GM18505 (cell line): Measurements from ENCODE around the gene FIS1.
"Not testable (repeated sequence)": the region's sequence is repeated elsewhere in the genome, so short reads cannot be mapped to it uniquely, and the experiment has no call there.

ENCODE experiments used
- ATAC-seq: cut with Tn5 transposase; IDR thresholded peaks from one replicate; pipeline ENCODE4 v1.9.1; 2021; ENCODE audit not compliant: unreplicated experiment
- POLR2A ChIP-seq: IDR thresholded peaks from 4 replicates; pipeline ENCODE4 v1.6.1; 2011; ENCODE audit warnings: borderline replicate concordance; ENCODE audit not compliant: insufficient read depth, insufficient read length; ENCODE audit errors: extremely low read depth

The FIS1 gene

DNA sequence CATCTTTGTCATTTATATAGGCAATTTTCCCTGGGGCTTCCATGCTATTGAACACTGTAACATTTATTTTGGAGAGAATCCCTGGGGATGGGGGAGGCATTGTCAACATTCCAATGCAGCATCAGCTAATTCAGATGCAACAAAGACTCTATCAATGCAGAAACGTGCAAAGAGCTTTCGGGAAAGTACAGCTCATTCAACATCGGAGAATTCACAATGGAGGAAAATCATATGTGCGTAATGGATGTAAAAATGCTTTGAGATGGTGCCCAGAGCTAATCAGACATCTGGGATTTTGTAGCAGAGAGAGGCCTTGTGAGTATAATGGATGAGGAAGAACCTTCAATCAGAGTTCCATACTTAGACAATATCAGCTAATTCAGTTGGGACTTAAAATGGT is 28.3 kb upstream of the FIS1 start:
- ATAC-seq, result no peak
- no peak for TF ChIP-seq POLR2A

GRCh38 chr7:101271021-101271420 is 26.1 kb upstream of the FIS1 start:
- no peak for ATAC-seq

GRCh38 chr7:101269664-101270063 is 24.8 kb upstream of the FIS1 start:
- no peak for ATAC-seq
- TF ChIP-seq POLR2A, result no peak

More at GRCh38 chr7:101271021-101271420, 26.1 kb upstream of the FIS1 start:
- TF ChIP-seq POLR2A, result no peak

GRCh38 chr7:101265622-101266516 is 21.0 kb upstream of the FIS1 start:
- ATAC-seq, result no peak
- TF ChIP-seq POLR2A, result no peak

DNA sequence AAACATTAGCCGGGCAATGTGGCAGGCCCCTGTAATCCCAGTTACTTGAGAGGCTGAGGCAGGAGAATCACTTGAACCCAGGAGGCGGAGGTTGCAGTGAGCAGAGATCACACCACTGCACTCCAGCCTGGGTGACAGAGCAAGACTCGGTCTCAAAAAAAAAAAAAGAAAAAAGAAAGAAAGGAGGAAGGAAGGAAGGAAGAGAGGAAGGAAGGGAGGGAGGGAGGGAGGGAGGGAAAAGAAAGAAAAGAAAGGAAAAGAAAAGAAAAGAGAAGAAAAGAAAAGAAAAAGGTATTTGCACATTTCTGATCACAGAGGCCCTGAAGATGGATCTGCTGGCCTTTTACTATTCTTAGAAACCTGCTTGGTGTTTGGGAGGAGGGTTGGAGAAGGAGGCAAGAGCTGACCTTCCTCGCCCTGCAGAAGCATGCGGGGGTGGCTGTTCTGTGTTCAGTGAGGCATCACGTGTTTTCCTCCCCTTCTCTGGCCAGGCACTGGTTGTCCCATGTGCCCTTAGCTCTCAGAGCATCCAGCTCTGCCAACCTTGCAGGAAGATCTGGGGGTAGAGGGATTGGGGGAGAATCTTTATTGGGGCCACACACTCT is 19.3 kb upstream of the FIS1 start:
- ATAC-seq, result not testable (repeated sequence)

- ATAC-seq, result no peak
- no peak for TF ChIP-seq POLR2A
These were observed 13.4 kb upstream of the FIS1 start for GRCh38 chr7:101258243-101258731.

DNA sequence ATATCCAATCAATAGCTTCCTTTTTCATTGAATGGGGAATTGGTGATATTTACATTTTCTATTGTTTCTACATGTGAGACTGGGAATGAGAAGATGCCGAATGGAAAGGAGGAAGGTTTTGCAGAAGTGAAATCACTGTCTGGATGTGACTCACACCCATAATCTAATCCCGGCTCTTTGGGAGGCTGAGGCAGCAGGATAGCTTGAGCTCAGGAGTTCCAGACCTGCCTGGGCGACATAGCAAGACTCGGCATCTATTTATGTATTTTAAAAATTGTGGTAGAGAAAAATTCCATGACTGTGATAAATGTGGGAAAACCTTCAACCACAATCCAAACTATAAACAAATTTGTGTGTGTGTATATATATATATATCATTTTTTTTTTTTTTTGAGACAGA is 10.9 kb upstream of the FIS1 start:
- no peak for TF ChIP-seq POLR2A
- no peak for ATAC-seq

DNA sequence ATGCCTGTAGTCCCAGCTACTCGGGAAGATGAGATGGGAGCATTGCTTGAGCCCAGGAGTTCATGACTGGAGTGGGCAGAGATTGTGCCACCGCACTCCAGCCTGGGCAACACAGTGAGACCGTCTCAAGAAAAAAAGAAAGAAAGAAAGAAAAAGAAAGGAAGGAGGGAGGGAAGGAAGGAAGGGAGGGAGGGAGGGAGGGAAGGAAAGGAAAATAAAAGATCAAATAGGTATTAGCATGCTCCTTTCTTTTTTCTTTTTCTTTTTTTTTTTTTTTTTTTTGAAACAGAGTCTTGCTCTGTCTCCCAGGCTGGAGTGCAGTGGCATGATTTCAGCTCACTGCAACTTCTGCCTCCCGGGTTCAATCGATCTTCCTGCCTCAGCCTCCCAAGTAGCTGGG is 8.3 kb upstream of the FIS1 start:
- ATAC-seq, result not testable (repeated sequence)

- peak; percentile 96 for ATAC-seq
- TF ChIP-seq POLR2A, result peak; percentile 85
These were observed 7.2 kb upstream of the FIS1 start for GRCh38 chr7:101251871-101252659.

DNA sequence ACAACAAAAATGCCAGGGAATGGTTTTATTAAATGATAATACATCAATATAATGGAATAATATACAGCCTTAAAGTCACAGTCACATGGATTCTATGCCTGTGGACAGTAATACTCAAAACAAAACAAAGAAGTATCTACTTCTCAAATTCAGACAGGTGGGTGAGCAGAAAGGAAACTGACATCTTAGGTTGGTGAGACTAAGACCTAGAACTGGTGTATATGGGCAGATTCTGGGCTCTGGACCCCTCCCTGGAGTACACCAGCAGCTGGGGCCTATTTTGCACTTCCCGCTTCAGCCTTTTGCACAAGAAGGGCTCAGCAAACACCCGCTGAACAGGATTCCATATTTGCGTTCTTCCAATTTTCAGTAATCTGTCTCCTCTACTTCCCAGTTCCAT is 5.4 kb upstream of the FIS1 start:
- ATAC-seq, result no peak
- TF ChIP-seq POLR2A, result no peak

GRCh38 chr7:101248276-101248675 is 3.4 kb upstream of the FIS1 start:
- no peak for TF ChIP-seq POLR2A
- ATAC-seq, result no peak

GRCh38 chr7:101245147-101245668 is 327 bp upstream of the FIS1 start:
- no peak for TF ChIP-seq POLR2A
- peak; percentile 0 for ATAC-seq

- ATAC-seq, result no peak
- TF ChIP-seq POLR2A, result no peak
These were observed 1.1 kb downstream of the FIS1 start for GRCh38 chr7:101243646-101244374.
